Dermis blood vessel endothelial cell (primary cell): ENCODE results near the gene SMIM8. TPM values are rescaled to one million over a fixed set of nuclear protein-coding genes. Genes with fewer than 3 reads are reported as not detected.

Experiments
- total RNA-seq: library from RNA; depleted of rRNA; stranded (reverse); fragments of >200 nt; gene quantifications from 2 replicates; pipeline ENCODE4 v1.2.3, GENCODE V29; 2014

Gene SMIM8
- total RNA-seq, 1 donor from 2014 or later, result 4.3 TPM

Other genes with a start within 250 kb of the SMIM8 start
- not detected in 2 replicates for gene CGA, start 227.5 kb upstream of the SMIM8 start, total RNA-seq
- gene ZNF292, start 167.0 kb upstream of the SMIM8 start, total RNA-seq, result 23.8 and 31.7 TPM in 2 replicates
- gene GJB7, start 6.7 kb downstream of the SMIM8 start, total RNA-seq, result not detected in 2 replicates
- 1.0 and 1.9 TPM in 2 replicates for gene C6orf163, start 22.2 kb downstream of the SMIM8 start, total RNA-seq
- gene CFAP206, start 85.4 kb downstream of the SMIM8 start, total RNA-seq, result 0.19 and 0.51 TPM in 2 replicates
- 26.2 and 31.2 TPM in 2 replicates for gene SLC35A1, start 150.4 kb downstream of the SMIM8 start, total RNA-seq